HL-60/S4 (cell line): ENCODE results near the gene PDXP.

ENCODE experiments used
- in situ Hi-C: fragments of 300-500 bp; cut with MboI; formaldehyde crosslinking; loops from 2 replicates; pipeline ENCODE4 v1.14.3; 2022; ENCODE audit warnings: low sequenced_read_pairs

Gene PDXP

GRCh38 chr22:37627545-37627944 lies 31.0 kb upstream of the PDXP start:
- in situ Hi-C loops: loop anchor here (10.0 kb wide), 1 partner anchor 167 kb away; no protein-coding TSS in a partner anchor

GRCh38 chr22:37628830-37629229 lies 29.7 kb upstream of the PDXP start:
- in situ Hi-C loops: loop anchor here (10.0 kb wide), 1 partner anchor 166 kb away; no protein-coding TSS in a partner anchor

GRCh38 chr22:37629928-37630327 lies 28.6 kb upstream of the PDXP start:
- in situ Hi-C loops: loop anchor here (10.0 kb wide), 1 partner anchor 165 kb away; no protein-coding TSS in a partner anchor

GRCh38 chr22:37630839-37631435 lies 27.6 kb upstream of the PDXP start:
- in situ Hi-C loops: no loop called here

GRCh38 chr22:37631448-37632173 lies 26.9 kb upstream of the PDXP start:
- in situ Hi-C loops: no loop called here

- in situ Hi-C loops: no loop called here
These were observed 26.1 kb upstream of the PDXP start for GRCh38 chr22:37632174-37633088.

- in situ Hi-C loops: no loop called here
These were observed 25.4 kb upstream of the PDXP start for GRCh38 chr22:37633089-37633624.

GRCh38 chr22:37633625-37634416 lies 24.7 kb upstream of the PDXP start:
- in situ Hi-C loops: no loop called here

GRCh38 chr22:37634417-37634924 lies 24.1 kb upstream of the PDXP start:
- in situ Hi-C loops: no loop called here

GRCh38 chr22:37635157-37635556 lies 23.4 kb upstream of the PDXP start:
- in situ Hi-C loops: no loop called here

GRCh38 chr22:37636186-37636948 lies 22.2 kb upstream of the PDXP start:
- in situ Hi-C loops: no loop called here

GRCh38 chr22:37636949-37637273 lies 21.6 kb upstream of the PDXP start:
- in situ Hi-C loops: no loop called here

GRCh38 chr22:37638391-37639069 lies 20.0 kb upstream of the PDXP start:
- in situ Hi-C loops: no loop called here

- in situ Hi-C loops: no loop called here
These were observed 19.3 kb upstream of the PDXP start, which contains the start of gene SH3BP1 for GRCh38 chr22:37639070-37639760. SH3BP1 (plus strand) TSS chr22:37639669; CDS start chr22:37639788, 119 bp downstream.

GRCh38 chr22:37639771-37640590 lies 18.5 kb upstream of the PDXP start:
- in situ Hi-C loops: no loop called here

- in situ Hi-C loops: no loop called here
These were observed 17.6 kb upstream of the PDXP start for GRCh38 chr22:37640591-37641560.
